GM18909 (cell line): ENCODE measurements around the gene NLE1.
"Not testable (repeated sequence)": the region's sequence is repeated elsewhere in the genome, so short reads cannot be mapped to it uniquely, and the experiment has no call there.

Source experiments
- ATAC-seq: cut with Tn5 transposase; IDR thresholded peaks from one replicate; pipeline ENCODE4 v1.9.1; 2021; ENCODE audit warnings: mild to moderate bottlenecking; ENCODE audit not compliant: unreplicated experiment, poor library complexity

NLE1 gene

DNA sequence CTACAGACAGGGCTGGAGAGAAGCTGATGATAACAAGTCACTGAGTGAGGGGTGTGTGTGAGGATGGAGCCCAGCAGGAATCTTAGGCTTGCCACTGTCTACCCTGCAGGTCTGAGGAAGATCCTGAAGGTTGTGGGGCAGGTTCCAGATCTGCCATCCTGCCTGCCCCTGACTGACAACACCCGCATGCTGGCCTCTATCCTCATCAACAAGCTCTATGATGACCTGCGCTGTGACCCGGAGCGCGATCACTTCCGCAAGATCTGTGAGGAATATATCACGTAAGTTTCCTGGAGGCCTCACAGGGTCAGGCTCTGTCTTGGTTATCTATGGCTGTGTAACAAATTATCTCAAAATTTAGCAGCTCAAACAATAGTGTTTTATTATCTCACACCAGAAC lies 21.8 kb upstream of the NLE1 start:
- ATAC-seq = no peak

DNA sequence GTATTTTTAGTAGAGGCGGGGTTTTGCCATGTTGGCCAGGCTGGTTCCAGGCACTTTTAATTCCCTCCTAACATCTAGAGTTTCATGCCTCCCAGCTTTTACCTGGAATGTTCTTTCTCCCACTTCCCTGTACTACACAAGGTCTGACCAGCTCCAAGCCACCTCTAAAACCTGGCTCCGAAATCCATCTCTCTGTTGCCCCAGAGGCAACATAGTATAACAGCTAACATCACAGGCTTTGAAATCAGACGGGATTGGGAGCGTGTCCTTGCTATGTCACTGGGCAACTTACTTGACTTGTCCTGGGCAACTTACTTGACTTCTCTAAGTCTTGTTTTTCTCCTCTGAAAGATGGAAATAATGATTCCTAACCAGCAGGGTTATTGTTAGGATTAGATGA lies 20.7 kb upstream of the NLE1 start:
- ATAC-seq = no peak

DNA sequence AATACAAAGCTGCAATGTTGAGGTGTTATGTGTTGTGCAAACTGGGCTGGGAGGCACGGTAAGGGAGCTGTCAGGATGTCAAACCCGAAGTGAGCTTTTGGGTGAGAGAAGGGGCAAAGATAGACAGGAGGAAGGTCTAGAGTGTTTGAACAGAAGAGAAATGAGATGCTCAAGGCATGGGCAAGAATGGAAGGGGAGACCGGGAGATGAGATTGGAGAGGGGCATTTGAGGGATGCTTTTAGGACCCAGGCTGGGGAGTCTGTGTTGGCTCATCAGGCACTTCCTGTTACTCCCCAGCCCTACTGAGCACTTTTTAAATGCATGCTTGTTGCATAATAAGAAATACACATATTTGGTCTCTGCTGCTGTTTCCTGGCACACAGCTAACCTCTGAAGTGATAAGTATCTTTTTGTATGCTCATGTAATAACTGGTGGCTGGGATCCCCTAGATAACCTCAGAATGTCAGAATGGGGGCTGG lies 19.2 kb upstream of the NLE1 start:
- no peak for ATAC-seq

DNA sequence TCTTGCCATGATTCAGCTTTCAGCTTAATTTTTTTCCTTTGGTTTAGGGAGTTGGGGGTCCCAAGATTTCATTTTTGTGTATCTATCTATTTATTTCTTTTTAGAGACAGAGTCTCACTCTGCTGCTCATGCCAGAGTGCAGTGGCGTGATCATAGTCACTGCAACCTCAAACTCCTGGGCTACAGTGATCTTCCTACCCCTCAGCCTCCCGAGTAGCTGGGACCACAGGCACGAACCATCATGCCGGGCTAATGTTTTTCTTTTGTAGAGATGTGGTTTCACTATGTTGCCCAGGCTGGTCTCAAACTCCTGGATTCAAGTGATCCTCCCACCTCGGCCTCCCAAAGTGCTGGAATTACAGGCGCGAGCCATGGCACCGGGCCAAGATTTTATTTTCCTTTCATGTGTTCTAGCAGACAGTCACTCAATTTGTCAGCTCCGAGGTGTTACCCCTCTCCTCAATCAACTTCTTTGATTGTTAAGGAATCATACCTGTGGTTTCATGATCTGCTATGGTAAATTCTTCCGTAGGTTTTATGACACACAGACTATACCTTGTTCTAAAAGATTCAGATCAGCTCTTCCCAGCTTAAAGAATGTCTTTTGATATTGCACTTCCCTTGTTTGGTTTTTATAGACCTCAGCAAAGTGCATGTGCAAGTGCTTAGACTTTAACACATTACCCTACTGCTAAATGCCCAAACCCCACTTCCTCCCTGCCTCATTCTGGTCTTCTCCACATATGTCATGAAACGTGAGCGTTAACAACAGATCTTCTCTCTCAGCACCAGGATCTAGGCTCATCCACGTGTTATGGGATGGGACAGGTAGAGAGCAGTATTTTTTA lies 18.5 kb upstream of the NLE1 start:
- no peak for ATAC-seq

DNA sequence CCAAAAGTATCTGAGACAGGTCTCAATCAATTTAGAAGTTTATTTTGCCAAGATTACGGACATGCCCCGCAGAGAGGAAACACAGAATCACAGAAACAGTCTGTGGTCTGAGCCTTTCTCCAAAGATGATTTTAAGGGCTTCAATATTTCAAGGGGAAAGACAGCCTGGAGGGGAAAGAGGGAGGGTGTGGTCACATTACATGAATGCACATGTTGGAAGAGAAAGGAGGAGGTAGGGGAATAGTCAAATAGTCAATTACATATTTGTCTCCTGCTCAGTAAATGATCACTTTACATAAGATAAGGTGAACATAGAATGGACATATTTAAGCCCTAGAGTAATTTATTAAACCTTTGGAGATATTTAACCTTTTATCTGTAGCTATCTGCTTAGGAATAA lies 17.8 kb upstream of the NLE1 start:
- ATAC-seq = no peak

DNA sequence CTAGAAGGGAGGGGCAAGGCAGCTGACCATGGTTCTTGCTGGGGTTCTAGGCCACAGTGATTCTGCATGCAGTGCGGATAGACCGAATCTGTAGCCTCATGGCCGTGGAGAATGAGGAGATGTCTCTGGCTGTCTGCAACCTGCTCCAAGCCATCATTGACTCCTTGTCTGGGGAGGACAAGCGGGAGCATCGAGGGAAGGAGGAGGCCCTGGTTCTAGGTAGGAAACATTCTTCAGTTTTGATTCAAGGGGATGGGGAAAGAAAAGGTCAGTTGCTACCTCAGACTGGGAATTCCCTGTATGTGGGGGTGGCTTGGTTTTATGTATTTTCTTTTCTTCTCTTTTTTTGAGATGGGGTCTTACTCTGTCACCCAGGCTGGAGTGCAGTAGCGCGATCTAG lies 13.1 kb upstream of the NLE1 start:
- ATAC-seq = no peak

DNA sequence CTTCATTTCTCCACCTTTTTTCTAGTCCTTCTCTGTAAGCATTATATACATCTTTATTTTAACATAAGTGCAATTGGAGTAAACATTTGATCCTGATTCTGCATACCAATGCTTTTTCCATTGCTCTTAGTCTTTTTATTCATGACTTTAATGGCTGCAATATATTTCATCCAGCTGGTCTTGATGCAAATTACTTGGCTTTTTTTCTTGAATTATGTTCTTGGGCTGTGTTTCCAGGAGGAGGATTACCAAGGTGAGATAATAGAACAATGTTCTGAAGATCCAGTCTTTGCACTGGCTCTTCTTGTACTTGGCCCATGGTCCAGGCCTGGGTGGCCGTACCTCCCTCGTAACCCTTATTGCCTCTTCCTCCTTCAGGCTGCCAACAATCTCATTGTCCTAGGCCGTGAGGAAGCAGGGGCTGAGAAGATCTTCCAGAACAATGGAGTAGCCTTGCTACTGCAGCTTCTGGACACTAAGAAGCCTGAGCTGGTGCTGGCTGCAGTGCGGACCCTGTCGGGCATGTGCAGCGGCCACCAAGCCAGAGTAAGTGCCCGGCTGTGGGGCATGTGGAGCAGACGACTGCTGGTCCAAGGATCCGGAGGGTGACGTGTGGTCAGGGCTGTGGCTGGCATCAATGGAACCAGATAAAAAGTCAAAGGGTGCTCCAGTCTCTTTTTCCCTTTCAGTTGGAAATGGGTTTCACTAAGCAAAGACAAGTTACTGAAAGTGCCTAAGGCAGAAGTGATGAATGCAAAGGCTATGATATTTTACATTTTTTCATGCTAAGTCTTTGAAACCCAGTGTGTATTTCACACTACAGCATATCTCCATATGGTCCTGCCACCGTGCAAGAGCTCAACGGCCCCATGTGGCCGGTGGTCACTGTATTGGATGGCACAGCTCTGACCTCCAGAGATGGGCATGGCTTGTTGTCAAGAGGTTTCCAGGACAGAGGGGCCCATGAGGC lies 12.4 kb upstream of the NLE1 start:
- ATAC-seq = no peak

DNA sequence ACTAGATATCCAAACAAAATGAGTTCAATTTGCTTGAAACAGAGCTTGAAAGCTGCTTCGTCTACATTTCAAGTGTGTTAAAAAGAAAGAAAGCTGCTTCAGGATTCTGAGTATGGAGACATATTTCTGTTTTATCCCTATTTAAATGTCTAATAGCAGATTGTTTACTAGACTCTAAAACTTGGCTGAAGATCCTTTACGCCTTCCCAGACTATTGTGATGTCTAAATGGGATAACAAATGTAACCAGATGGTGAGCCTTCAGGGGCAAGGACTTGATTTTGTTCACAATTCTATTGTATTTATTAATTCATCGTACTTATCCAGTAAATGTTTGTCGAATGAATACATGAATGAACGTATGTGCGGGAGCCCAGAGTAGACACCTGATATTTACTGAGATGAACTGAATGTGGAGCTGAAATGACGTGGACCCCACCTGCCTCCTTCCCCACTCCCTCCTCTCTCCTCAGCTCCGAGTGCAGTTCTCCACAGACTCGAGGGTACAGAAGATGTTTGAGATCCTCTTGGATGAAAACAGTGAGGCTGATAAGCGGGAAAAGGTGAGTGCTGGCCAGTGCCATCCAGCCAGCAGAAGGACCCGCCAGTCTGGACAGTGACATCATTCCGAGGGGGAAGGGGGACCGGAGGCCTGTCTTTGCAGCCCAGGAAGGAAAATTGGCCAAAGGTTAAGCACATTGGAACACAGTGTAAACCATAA lies 10.5 kb upstream of the NLE1 start:
- ATAC-seq = no peak

DNA sequence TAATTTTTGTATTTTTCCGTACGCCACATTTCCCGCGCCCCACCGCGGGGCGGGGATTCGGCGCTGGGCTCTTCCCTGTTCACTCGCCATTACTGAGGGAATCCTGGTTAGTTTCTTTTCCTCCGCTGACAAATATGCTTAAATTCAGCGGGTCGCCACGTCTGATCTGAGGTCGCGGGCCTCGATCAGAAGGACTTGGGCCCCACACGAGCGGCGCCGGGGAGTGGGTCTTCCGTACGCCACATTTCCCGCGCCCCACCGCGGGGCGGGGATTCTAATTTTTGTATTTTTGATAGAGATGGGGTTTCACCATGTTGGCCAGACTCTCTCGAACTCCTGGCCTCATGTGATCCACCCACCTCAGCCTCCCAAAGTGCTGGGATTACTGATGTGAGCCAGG lies 9.0 kb upstream of the NLE1 start:
- ATAC-seq = not testable (repeated sequence)

DNA sequence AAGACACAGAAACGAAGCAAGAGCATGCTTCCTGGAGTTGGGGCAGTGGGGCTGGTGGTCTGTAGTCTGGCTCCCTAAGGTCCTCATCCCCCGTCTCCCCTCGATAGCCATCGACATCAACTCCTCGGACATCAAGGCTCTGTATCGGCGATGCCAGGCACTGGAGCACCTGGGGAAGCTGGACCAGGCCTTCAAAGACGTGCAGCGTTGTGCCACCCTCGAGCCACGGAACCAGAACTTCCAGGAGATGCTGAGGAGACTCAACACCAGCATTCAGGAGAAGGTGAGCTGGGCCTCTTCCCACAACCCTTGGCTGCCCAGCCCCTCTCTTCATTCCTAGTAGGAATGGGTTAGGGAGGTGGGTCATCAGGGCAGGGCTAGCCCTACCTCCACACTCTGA lies 7.8 kb upstream of the NLE1 start:
- no peak for ATAC-seq

DNA sequence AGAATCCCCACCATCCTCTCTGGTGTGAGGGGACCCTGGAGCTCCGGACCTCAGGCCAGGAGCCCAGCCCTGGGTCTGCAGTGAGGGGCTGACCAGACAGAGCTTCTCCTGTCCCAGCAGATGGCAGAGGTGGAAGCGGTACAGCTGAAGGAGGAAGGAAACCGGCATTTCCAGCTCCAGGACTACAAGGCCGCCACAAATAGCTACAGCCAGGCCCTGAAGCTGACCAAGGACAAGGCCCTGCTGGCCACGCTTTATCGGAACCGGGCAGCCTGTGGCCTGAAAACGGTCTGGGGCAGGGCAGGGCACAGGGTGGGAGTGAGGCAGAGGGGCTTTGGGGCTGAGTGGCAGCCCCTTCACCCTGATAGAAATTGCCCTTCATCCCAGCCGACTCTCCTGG lies 6.0 kb upstream of the NLE1 start:
- no peak for ATAC-seq

DNA sequence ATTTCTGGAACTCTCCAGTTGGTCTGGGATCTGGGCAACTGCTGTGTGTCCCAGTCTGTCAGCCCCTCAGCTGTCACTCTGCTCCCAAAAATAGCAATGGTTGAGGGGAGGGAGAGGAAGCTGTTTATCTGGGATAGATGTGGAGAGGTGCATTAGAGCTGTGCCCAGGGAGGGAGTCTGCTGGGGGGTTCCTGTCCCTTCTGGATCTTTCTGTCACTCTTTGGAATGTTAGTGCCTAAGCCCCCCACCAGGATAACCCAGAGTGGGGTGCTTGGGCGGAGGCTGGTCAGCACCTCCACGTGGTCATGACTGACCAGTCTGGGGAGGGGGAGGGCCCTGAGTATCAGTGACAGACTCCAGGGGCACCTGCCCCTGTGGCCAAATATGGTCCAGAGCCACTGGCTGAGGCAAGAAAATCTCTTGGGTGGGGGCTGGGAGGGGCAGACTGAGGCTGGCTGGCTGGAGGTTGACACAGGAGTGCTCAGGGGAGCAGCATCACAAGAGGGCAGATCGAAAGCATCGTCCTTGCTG lies 5.3 kb upstream of the NLE1 start, which contains the start of gene UNC45B:
UNC45B (plus strand) TSS at position 443 of the 531 bp plus-strand sequence. CDS start 447 bp downstream, outside the sequence.
- ATAC-seq = no peak

DNA sequence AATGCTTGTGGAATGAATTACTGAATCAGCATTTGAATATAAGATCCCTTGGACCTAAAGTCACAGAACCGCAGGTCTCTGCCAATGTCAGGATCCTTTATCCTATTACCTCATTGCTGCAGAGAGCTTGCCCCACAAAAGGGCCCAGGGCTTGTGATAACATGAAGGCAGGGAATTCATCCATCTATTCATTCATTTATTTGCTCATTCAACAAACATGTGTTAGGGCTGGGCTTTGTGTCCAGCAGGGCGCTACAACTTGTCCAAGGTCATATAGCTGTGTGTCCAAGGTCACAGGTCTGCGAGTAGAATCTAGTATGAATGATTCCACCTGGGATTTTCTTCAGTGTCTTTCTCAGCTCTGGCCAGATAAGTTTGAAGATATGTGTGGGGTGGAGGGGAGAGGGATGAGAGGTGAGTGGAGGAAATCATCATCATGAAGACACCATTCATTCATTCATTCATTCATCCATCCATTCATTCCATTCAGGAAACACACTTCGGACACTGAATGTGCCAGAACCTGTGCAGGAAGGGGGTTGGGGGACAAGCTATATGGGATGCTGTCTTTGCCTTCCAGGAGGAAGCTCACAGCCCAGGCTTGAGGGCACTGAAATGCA lies 4.2 kb upstream of the NLE1 start:
- ATAC-seq = no peak

DNA sequence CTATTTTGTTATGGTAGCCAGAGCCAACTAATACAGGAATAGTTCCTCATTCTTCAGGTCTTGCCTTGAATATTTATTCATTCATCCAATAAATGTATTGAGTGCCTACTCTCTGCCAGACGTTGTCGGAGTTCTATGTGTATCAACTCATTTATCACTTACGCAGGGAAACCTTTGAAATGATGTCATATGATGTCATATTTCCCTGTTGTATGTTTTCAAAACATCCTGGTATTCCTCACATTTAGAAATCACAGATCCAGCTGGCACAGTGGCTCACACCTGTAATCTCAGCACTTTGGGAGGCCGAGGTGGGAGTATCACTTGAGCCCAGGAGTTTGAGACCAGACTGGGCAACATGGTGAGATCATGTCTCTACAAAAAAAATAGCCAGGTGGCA lies 2.7 kb upstream of the NLE1 start:
- no peak for ATAC-seq

DNA sequence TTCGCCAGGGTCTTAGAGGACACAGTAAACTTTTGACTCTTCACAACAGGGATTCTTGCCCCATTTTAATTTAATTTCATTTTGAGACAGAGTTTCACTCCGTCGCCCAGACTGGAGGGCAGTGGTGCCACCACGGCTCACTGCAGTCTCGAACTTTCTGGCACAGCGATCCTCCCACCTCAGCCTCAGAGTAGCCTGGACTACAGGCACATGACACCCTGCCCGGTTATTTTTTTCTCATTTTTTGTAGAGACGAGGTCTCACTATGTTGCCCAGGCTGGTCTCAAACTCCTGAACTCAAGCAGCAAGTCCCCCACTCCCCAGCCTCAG lies 329 bp upstream of the NLE1 start:
- ATAC-seq = no peak

DNA sequence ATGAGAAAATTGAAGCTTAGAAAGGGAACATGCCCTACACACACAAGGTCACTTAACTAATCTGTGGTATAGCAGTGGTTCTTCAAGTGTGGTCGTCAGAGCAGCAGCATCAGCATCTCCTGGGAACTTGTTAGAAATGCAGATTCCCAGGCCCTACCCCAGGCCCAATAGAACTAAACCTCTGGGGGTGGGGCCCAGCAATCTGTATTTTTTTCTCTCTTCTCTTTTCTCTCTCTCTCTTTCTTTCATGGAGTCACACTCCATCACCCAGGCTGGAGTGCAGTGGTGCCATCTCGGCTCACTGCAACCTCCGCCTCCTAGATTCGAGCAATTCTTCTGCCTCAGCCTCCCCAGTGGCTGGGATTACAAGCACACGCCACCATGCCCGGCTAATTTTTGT lies 3.9 kb downstream of the NLE1 start:
- no peak for ATAC-seq

DNA sequence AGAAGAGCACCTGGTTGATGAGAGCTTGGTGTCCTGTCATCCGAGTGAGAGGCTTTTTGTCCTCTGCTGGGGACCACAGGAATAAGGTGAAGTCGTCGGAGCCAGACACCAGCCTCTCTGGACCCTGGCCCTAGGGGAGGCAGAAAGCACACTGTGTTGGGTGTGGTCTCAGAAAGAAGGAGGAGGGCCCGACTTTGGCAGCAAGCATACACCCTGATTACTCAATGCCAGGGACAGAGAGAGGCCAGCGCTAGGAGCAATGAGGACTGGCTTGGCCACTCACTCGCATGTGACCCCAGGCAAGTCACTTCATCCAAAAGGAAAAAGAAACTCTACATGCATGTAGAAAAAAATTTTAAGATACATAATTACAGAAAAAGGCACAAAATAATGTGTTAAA lies 6.8 kb downstream of the NLE1 start:
- no peak for ATAC-seq

DNA sequence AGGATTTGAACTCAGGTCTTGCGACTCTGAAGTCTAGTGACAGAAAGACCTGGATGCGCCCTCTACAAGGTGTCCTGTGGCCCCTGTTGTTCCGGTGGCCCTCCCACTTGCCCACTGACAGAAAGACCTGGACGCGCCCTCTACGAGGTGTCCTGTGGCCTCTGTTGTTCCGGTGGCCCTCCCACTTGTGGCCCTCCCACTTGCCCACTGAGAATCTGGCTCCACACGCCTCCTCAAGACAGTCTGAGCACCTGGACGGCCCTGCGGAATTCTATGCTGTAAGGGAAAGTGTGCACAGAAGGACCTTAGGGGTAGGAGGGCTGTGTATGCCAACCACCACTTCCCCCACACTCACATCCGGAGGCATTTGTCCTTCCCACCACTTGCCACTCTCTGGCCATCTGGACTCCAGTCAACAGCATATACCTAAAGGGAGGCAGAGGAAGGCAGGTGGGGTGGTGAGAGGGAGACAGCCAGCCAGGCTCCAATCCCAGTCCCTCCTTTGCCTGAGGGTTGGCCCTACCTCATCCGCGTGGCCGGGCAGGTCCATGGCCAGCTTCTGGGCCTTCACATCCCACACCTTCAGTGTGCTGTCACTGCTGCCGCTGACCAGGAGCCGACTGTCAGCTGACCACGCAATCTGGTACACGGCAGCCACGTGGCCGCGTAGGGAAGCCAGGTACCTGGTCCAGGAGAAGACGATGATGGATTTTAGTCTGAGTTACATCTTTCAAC lies 9.1 kb downstream of the NLE1 start:
- no peak for ATAC-seq

DNA sequence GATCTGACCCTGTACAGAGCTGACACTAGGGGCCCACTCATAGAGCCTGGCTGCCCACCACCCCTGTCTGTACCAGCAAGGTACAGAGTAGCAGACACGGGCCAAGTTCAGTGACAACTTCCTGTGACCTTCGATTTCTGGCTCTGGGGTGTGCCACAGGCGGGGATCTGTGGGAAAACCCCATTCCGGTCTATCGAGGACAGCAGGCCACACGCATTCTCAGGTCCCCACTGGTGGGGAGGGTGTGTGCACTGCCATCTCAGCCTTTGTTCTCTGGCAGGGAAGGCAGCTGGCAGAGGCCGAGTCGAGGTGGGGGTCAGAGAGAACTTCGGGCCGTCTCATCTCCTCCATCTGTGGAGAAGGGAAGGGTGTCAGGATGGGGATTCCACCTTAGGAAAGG lies 10.0 kb downstream of the NLE1 start:
- ATAC-seq = no peak
